ENCODE results near the gene DMXL2.
A peak's percentile ranks its signal among the peaks of the same experiment; 100 is the strongest.
"Not testable (repeated sequence)": the region's sequence is repeated elsewhere in the genome, so short reads cannot be mapped to it uniquely, and the experiment has no call there.

The DMXL2 gene, protein sequence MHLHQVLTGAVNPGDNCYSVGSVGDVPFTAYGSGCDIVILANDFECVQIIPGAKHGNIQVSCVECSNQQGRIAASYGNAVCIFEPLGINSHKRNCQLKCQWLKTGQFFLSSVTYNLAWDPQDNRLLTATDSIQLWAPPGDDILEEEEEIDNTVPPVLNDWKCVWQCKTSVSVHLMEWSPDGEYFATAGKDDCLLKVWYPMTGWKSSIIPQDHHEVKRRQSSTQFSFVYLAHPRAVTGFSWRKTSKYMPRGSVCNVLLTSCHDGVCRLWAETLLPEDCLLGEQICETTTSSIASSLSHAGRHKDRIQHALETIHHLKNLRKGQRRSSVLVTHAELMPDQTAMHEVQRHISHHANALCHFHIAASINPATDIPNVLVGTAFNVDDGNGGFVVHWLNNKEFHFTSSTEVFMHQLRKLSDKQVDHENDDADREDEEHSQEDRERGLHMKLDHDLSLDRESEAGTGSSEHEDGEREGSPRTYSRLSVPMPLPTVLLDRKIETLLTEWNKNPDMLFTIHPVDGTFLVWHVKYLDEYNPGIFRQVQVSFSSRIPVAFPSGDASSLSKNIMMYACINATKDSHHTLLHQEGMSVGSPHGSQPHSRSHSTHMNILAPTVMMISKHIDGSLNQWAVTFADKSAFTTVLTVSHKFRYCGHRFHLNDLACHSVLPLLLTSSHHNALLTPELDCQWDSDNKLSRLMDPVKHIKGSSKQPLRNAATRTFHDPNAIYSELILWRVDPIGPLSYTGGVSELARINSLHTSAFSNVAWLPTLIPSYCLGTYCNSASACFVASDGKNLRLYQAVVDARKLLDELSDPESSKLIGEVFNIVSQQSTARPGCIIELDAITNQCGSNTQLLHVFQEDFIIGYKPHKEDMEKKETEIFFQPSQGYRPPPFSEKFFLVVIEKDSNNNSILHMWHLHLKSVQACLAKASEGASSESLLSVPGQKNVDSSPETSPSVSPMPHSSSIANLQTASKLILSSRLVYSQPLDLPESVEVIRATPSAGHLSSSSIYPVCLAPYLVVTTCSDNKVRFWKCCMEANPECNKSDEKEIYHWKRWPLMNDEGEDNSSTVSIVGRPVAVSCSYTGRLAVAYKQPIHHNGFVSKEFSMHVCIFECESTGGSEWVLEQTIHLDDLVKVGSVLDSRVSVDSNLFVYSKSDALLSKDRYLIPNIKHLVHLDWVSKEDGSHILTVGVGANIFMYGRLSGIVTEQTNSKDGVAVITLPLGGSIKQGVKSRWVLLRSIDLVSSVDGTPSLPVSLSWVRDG (N-terminal part only)

DNA sequence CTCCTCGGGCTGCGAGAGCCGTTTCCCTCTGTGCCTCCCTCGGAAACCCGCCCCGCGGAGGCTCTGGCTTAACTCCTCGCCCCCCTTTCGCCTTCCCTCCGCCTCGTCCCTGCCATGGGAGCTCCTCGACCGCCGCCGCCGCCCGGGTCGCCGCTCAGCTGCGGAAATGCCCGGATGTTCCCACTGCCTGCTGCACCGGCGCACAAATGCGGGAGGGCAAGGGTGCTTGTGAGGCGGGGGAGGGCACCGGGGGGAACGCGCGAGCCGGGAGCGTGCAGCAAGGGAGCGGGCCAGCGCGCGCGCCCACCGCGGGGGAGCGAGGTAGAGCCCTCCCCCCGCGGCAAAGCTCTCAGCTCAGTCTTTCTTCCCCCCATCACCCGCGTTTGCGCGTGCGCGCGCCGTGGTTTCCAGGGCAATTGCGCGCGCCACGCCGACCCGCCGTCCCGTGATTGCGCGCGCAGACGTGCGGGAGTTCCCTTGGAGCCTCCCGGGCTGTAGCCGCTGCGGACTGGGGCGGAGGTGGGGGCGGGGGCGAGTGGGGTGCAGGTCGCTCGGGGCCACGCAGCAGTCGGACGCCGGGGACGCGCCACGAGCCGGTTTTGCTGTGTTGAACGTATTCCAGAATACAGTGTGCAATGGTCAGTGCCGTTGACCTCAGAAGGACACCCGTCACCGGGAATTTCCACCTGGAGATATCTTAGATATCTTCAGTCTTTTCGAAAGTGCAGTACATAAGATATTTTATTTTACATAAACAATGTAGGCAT is at the start of gene DMXL2:
DMXL2 (minus strand) TSS at position 168 of the 767 bp plus-strand sequence. CDS start 226 bp downstream, outside the sequence.
- DNase-seq (ENCODE audit: low spot score) = peak; percentile 93

DNA sequence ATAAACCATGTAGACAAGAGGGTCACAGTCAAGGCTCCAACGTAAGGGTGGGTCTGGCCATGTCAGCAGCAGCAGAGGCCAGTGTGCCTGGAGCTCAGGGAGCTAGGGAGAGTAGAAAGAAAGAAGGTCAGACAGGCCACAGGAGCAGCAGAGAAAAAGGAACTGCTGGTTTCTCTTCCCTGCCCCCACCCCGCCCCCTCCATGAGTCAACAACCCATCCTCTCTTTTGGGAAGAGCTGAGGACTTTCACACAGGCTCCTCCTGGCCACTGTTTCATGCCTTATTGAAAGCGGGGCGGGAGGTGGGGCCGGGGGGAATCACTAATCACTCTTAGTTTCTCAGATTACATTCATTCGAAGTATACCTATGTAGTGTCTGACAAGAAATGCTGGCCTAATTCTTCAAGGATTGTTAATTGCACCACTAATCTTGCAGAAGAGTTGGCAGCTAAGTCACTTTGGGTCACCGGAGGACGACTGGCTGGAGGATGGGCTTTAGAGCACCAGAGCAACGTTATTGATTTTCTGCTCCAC is 49.6 kb upstream of the DMXL2 start:
- peak; percentile 29 for DNase-seq (ENCODE audit: low spot score)

DNA sequence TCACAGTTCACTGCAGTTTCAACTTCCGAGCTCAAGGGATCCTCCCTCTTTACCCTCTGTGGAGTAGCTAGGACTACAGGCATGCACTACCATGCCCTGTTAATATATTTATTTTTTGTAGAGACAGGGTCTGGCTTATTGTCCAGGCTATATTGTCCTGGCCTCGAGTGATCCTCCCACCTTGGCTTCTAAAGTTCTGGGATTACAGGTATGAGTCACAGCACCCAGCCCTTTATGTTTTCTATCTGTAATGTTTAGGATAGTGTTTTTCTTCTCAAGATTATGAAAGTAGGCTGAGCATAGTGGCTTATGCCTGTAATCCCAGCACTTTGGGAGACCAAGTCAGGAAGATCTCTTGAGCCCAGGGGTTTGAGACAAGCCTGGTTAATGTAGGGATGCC is 46.8 kb upstream of the DMXL2 start:
- DNase-seq (ENCODE audit: low spot score) = no peak

DNA sequence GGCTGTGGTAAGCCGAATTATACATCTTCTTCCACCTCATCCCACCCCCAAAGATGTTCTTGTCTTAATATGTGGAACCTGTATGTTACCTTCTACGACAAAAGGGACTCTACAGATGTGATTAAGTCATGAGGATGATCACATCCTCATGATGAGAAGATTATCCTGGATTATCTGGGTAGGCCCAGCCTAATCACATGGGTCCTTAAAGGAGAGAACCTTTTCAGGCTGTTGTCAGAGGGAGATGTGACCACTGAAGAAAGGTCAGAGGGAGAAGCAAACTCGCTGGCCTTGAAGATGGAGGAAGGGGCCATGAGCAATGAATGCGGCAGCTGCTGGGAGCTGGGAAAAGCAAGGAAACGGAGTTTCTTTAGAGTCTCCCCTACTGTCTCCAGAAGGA is 45.9 kb upstream of the DMXL2 start:
- no peak for DNase-seq (ENCODE audit: low spot score)

DNA sequence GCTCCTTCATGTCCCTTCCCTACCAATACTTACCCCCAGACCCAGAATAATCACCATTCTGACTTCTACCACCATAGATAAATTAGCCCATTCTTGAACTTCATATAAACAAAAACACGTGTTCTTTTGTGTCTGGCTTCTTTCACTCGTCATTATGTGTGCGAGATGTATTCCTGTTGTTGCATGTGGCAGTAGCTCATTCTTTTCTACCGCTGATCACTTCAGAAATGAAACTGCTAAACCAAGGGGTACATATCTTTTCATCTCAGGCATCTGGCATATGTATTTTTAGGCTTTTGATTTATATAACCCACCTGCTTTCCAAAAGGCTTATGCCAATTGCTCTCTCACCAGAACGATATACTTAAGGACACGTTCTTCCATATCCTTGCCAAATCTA is 44.9 kb upstream of the DMXL2 start:
- no peak for DNase-seq (ENCODE audit: low spot score)

DNA sequence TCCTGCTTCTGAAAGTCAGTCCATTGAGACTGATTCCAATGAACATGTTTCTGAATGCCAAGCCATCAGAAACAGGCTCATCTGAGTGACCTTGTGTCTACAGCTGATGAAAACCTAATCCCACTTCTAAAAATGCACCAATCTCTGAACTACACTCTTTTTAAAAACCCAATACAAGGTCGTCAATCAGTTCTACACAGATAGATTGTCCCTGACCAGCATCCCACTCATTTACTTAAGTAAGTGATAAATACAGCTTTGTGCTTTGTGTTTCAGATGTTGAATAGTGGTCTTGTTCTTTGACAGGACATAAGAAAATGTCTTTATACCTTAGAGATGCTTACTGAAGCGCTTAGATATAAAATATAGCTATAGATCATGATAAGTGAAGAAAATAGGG is 38.5 kb upstream of the DMXL2 start:
- no peak for DNase-seq (ENCODE audit: low spot score)

DNA sequence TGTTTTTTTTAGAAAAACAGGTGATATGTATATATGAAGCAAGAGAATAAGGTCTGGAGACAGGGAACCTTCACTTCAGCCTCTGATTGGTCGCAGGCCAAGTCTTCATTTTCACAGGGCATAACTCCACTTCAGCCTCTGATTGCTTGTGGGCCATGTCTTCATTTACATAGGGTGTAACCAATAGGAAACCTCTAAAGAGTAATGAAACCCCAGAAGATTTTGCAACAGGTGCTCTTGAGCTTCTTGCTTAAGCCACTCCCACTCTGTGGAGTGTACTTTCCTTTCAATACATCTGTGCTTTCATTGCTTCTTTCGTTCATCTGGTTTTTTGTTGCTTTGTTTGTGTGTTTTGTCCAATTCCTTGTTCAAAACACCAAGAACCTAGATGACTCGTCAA is 36.1 kb upstream of the DMXL2 start:
- no peak for DNase-seq (ENCODE audit: low spot score)

DNA sequence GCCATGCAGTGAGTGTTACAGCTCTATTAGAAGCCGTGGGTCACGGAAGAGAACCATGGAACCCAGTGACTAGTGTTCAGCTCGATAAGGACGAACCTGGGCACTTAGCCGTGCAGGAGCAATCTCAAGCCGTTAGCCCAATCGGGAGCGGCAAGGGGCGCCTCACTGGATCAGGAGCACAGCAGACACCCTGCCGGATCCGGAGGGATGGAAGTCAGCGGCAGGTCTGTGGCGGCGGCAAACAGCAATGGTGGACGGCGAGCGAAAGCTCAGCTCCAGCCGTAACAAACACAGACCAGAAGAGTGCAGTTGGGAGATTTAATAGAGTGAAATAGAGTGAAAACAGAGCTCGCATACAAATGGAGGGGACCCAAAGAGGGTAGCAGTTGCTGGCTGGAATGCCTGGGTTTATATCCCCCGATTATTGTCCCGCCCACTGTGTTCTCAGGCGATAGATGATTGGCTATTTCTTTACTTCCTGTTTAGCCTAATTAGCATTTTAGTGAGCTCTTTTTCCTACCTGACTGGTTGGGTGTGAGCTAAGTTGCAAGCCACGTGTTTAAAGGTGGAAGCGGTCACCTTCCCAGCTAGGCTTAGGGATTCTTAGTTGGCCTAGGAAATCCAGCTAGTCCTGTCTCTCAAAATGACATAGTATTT is 33.0 kb upstream of the DMXL2 start:
- DNase-seq (ENCODE audit: low spot score) = not testable (repeated sequence)

DNA sequence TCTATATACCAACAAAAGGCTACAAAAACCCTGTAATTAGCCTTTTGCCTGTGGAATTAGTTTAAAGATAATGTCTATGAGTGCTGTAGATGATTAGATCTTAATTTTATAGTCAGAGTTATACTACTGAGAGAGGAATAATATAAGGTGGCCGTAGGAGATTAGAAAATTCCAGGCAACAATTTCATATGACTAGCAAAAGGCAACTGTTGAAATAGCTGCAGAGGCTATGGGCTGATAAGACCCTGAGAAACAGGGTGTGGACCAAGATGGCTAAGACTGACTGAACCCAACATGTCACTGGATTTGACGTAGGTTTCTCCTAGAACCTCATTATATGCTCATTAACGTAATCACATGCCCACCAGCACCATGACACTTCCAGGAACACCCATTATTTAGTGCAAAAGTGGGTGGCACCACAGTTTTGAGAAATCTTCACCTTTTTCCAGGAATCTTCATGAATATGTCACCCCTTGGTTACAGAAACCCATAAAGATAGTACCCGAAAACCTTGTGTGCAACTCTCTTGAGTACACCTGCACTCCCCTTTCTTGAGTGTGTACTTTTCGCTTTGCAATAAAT is 29.6 kb upstream of the DMXL2 start:
- no peak for DNase-seq (ENCODE audit: low spot score)

DNA sequence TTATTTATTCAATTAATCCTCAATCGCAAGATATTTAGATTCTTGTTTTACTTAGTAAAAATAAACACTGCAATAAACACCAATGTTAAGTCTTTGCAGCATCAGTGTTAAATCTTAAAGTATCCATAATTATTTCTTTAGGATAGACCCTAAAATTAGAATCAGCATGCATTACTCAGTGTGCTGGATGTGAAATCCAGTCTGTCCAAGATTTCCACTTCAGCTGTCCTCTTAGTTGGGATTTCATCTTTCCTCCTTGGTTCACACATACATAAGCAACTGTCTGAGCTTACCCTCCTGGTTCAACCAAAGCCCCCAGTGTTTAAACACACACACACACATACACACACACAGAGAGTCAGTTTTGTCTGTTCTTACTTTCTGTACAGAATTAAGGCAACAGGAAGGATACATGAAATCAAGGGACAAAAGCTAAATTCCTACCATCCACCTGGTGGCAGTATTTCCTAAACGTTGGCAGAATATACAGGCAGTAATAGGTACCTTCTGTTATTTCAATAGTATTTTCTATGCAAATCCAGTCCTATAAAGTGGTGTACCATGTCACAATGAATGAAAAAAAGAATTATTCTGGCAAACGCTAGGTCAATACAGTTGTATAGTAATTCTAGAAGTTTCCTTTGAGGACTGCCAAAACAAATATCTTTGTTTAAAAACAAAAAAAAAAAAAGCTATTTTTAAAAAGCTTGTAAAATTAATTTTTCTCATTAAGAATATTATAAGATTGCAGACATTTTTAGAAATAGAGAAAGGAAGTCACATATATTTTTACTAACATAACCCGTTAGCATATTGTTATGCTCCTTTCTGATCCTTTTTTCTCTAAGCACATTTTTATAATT is 27.3 kb upstream of the DMXL2 start:
- DNase-seq (ENCODE audit: low spot score) = peak; percentile 90

DNA sequence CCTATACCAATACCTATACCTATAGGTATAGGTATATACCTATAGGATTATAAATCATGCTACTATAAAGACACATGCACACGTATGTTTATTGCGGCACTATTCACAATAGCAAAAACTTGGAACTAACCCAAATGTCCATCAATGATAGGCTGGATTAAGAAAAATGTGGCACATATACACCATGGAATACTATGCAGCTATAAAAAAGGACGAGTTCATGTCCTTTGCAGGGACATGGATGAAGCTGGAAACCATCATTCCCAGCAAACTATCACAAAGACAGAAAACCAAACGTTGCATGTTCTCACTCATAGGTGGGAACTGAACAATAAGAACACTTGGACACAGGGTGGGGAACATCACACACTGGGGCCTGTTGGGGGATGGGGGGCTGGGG is 26.1 kb upstream of the DMXL2 start:
- DNase-seq (ENCODE audit: low spot score) = not testable (repeated sequence)

DNA sequence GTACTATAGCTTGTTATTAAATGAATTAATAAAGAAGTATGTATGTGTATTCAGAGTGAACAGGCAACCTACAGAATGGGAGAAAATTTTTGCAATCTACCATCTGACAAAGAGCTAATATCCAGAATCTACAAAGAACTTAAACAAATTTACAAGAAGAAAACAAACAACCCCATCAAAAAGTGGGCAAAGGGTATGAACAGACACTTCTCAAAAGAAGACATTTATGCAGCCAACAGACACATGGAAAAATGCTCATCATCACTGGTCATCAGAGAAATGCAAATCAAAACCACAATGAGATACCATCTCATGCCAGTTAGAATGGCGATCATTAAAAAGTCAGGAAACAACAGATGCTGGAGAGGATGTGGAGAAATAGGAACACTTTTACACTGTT is 25.5 kb upstream of the DMXL2 start:
- DNase-seq (ENCODE audit: low spot score) = not testable (repeated sequence)

DNA sequence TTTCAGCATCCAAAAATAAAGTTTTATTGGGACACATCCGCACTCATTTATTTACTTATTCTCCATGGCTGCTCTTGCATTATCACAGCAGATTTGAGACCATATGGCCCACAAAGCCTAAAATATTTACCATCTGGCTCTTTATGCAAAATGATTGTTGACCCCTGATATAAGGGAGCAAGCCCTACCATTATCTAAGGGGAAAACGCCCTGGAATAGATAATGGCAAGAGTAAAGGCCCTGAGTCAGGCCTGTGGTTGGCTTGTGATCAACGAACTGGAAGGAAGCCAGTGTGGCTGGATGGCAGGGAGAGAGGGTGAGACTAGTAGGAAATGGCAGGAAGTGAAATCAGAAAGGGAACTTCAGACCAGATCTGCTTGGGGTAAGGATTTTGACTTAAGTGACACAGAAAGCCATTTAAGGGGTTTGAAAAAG is 24.6 kb upstream of the DMXL2 start:
- DNase-seq (ENCODE audit: low spot score) = peak; percentile 70

DNA sequence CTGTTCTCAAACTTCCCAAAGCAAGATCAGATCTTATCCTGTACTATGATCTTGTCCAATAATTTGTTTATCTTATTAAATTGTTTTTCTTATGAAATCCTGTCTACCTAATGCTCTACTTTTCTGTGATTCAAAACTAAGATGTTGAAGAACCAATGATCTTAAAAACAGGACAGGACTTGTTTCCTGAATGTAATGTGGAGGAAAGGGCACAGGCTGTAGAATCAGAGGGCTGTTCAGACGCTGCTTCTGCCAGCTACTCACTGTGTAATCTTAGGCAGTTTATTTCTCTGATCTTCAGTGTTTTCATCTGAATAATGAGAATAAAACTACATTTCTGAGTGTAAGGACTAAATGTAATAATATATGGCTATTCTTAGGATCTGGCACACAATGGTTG is 20.1 kb upstream of the DMXL2 start:
- DNase-seq (ENCODE audit: low spot score) = no peak

DNA sequence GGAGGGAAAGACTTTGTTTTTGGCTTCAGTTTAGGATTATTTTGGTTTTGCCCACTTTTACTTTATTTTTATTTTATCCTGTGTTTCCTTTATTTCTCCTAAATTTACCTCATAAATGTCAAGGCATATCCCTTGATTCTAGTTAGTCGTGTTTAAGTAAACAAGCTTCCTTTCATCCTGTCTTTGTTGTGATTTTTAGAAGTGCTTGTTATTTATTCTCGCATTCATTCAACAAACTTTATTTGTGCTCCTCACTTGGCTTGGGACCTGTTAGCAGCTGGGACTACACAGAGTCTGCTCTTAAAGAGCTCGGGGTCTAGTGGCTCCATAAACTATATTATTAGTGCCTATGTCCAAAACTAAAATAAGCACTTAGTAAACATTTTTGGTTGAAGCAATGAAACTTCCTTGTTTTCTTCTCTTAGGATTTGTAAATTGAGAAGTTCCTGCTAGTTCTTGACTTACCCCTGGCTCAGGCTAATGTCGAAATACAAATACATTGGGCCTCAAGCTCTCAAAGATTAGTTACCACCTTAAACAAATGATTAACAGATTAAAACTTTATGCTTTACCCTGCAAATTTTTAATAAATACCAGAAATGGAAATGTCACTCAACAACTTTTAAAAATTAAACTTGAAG is 19.0 kb upstream of the DMXL2 start:
- DNase-seq (ENCODE audit: low spot score) = no peak

DNA sequence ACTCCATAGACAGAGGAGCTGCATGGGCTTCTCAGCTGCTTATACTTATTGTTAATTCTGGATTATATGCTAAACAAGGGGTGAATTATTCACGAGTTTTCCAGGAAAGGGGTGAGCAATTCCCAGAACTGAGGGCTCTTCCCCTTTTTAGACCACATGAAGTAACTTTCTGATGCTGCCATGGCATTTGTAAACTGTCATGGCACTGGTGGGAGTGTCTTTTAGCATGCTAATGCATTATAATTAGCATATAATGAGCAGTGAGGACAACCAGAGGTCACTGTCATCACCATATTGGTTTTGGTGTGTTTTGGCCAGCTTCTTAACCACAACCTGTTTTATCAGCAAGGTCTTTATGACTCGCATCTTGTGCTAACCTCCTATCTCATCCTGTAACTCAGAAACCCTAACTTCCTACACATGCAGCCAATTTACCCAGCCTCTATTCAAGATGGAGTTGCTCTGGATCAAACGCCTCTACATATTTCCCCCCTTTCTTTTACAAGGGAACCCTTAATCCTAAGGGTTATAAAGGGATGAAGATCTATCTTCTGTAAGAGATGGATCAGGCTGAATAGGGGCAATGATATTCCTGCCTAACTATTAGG is 12.1 kb upstream of the DMXL2 start:
- no peak for DNase-seq (ENCODE audit: low spot score)

DNA sequence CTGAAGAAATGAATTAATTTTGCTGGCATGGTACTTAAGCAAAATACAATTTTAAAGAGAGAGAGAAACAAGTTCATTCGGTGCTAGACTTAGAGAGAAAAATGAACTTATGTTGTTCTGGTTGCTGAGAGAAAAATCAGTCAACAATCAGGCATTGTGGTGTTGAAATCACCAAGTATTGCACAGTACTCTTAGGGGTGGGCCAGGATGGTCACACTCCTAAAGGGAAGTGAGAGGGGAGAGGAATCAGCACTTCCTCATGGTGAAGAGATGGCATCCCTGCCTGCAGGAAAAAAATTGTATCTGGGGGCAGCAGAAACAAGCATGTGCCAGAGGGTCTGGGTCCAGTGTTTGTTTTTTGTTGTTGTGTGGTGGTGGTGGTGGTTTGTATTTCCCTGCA is 7.0 kb upstream of the DMXL2 start:
- DNase-seq (ENCODE audit: low spot score) = peak; percentile 61

DNA sequence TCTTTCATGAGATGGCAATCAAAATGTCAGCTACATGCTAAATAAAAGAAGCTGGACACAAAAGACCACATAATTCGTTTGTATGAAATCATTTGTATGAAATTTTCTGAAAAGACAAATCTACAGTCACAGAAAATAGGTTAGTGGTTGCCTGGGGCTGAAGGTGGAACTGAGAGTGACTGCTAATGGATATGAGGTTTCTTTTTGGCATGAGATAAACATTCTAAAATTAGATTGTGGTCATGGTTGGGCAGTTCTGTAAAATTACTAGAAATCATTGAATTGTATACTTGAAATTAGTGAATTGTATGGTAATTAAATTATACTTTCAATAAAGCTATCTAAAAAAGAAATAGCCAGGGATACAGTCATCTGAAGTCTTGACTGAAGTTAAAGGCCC is 2.7 kb upstream of the DMXL2 start:
- no peak for DNase-seq (ENCODE audit: low spot score)

Data from Ammon's horn (tissue), 1 donor.